Adrenal gland (tissue), 19 donors: ENCODE results near the gene CNTN3. TPM values are rescaled to one million over a fixed set of nuclear protein-coding genes. Genes with fewer than 3 reads are reported as not detected.

Experiments
- DNase-seq, 7 donors: peaks; one replicate each; pipeline ENCODE4 v3.0.0-alpha.2; 2019 to 2020
- H3K27ac ChIP-seq, 5 donors: fragments of 200-600 bp; sonication (generic) in 4 of 5; 1 replicate in 3 of 5; 2 replicates in 2 of 5; pipeline versions ENCODE4 v1.5.1 to v1.8.0; 2016 to 2020; ENCODE audit warnings: mild to moderate bottlenecking in 1 of 5
- H3K27me3 ChIP-seq: fragments of 200-600 bp; 2 replicates; pipeline ENCODE4 v1.8.0; 2021
- H3K36me3 ChIP-seq, 2 donors: fragments of 200-600 bp; replicated peaks in 1 of 2; 1 replicate in 1 of 2; 2 replicates in 1 of 2; pipeline versions ENCODE4 v1.5.1 to v1.8.0; 2018 to 2022
- H3K4me1 ChIP-seq, 2 donors: fragments of 200-600 bp; replicated peaks in 1 of 2; 1 replicate in 1 of 2; 2 replicates in 1 of 2; pipeline versions ENCODE4 v1.5.1 to v1.8.0; 2018 to 2021
- H3K4me3 ChIP-seq, 4 donors: fragments of 200-600 bp; sonication (generic) in 3 of 4; one replicate each; pipeline ENCODE4 v1.5.1; 2016 to 2018
- H3K9me3 ChIP-seq, 3 donors: fragments of 200-600 bp; sonication (generic) in 1 of 3; replicated peaks in 1 of 3; 1 replicate in 2 of 3; 2 replicates in 1 of 3; pipeline versions ENCODE4 v1.5.1 to v1.8.0; 2016 to 2021
- CTCF ChIP-seq, 6 experiments: fragments of 450-650 bp in 4 of 6; fragments of 200-600 bp in 2 of 6; sonication (generic) in 1 of 6; IDR thresholded peaks; 1 replicate in 5 of 6; 2 replicates in 1 of 6; pipeline versions ENCODE4 v1.5.1 to v1.8.0; 2016 to 2021; ENCODE audit warnings: antibody characterized with exemption in 6 of 6, mild to moderate bottlenecking in 2 of 6, moderate library complexity in 1 of 6
- POLR2A ChIP-seq, 2 donors: fragments of 450-650 bp; IDR thresholded peaks; one replicate each; pipeline ENCODE4 v1.6.1; 2017; ENCODE audit warnings: antibody characterized with exemption in 2 of 2, mild to moderate bottlenecking in 2 of 2, moderate library complexity in 1 of 2
- WGBS, 4 donors: extraction: QIAGEN DNeasy Blood & Tissue Kit in 2 of 4; methylation state at CpG; one replicate each; pipeline versions ENCODE4 v1.1.5 to v1.1.7; 2013 to 2017; 5-methylcytosine and 5-hydroxymethylcytosine counted together
- intact Hi-C, 2 donors: fragments of 100-400 bp; cut with DNase I; formaldehyde crosslinking; loops; one replicate each; pipeline versions ENCODE4 v1.14.1 to v1.15.0; 2022 to 2023
- long read RNA-seq, 10 donors: library from polyadenylated mRNA in 3 of 10; unstranded in 2 of 10; stranded (forward) in 1 of 10; transcript quantifications; one replicate each; pipeline ENCODE4 v2.0.0 and lab custom pipeline, GENCODE V29; 2021 to 2026
- polyA plus RNA-seq, 3 donors: library from polyadenylated mRNA; stranded (reverse); fragments of 200-250 nt in 2 of 3; fragments of 350-450 nt in 1 of 3; fragmentation: Illumina TruSeq in 1 of 3; extraction: RNeasy Lipid Tissue Mini Kit (QIAGEN cat#74804) in 1 of 3; gene quantifications; one replicate each; pipeline ENCODE4 v1.2.3, GENCODE V29; 2013 to 2014
- total RNA-seq, 9 donors: library from RNA; depleted of rRNA in 4 of 9; stranded (reverse); fragments of >200 nt in 4 of 9; fragments of 120-200 nt in 1 of 9; fragmentation: NEBNext Ultra II Directional in 1 of 9; extraction: Animal tissue kit (Norgen Biotek cat#: 25700) in 1 of 9; gene quantifications; one replicate each; pipeline versions ENCODE4 v1.1.0 to v1.2.4, GENCODE V29; 2013 to 2023
- donor health status: healthy with polysubstance abuse.
- donor health status: Bipolar disorder and iron deficiency.
- donor health status: DM: yes; HTN: yes; CAD: no.
- donor health status: DM: no; HTN: no; CAD: no.
- donor health status: DM: no; HTN: no; CAD: no.
- donor health status: DM: yes; HTN: yes; CAD: no.

The CNTN3 gene
- total RNA-seq (1 to 10 TPM in 4 of 9 donors, under 1 TPM in 4, not detected in 1; 0.09 to 4.5 (median 1.2) TPM), polyA plus RNA-seq (1 to 10 TPM; 1.3 to 6.3 (median 2.1) TPM)
- long read RNA-seq, donor 1: 0 reads
- long read RNA-seq, donor 2: 0 reads
- long read RNA-seq, donor 3: 0 reads
- long read RNA-seq, donor 4, partial matches to known transcripts: 0 of 1 reads
- long read RNA-seq, donor 4, other reads (novel, unspliced or antisense): 1 of 1 reads
- long read RNA-seq, donor 5, partial matches to known transcripts: 0 of 1 reads
- long read RNA-seq, donor 5, other reads (novel, unspliced or antisense): 1 of 1 reads
- long read RNA-seq, donor 6: 0 reads
- long read RNA-seq, donor 7: 0 reads
- long read RNA-seq, donor 8: 0 reads
- long read RNA-seq, donor 9: 0 reads
- long read RNA-seq, donor 10: 0 reads

DNA sequence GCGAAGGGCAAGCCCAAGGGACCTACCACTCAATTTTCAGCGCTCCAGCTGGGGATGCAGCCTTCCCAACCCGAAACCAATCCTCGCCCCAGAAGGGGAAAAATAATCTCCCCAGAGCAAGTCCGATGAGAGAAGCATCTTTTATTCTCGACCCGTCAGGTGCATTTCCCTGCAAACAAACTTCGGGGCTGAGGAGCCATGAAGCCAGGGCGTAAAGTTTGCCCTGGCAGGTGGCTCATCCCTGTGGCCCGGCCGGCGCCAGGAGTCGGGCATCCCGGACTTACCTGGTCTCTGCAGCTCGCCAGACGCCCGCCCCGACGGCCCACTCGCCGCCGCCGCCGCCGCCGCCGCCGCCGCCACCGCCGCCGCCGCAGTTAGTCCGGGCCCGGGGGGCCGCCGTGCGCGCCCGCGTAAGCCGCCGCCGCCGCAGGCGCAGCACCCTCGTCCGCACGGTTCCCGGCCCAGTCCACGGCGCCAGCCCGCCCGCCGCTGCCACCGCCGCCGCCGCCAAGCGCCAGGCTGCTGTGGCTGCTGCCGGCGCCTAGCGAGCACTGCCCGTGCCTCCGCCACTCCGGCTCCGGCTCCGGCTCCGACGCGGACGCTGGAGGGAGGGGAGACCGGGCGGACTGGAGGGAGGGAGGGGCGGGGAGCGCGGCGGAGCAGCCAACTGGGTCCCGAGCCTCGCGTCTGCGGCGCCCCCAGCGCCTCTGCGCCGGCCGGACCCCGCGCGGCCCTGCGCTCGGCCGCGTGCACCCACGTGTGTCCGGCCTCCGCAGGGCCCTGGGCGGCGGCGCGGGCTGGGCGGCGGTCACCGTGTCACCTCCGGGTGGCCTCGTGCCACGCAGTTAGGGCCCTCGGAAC, at the start of gene CNTN3:
Gene CNTN3 (minus strand): TSS at position 553 of the 861 bp plus-strand sequence. CDS start 93,547 bp downstream, outside the sequence.
- Histone ChIP-seq H3K9me3 (no peaks in the 10 kb centered on the region), H3K36me3 (no peaks in the 10 kb centered on the region), H3K27me3 (peaks cover 7% of the 10 kb centered on the region), H3K4me3 (no peak within 1 kb of the TSS), H3K27ac (no peak within 1 kb of the TSS), H3K4me1 (no peaks in the 10 kb centered on the region)
- intact Hi-C loops: no loop called here
- peak in 2 of 7 donors; percentile 20 to 57 for DNase-seq
- TF ChIP-seq POLR2A (IDR thresholded peaks at IDR 0.05) (no peak), CTCF (IDR thresholded peaks at IDR 0.05) (no peak)
- WGBS, 4 donors: 2 to 7% (median 3%) methylated on average over 3 to 104 of the region's 108 CpGs

DNA sequence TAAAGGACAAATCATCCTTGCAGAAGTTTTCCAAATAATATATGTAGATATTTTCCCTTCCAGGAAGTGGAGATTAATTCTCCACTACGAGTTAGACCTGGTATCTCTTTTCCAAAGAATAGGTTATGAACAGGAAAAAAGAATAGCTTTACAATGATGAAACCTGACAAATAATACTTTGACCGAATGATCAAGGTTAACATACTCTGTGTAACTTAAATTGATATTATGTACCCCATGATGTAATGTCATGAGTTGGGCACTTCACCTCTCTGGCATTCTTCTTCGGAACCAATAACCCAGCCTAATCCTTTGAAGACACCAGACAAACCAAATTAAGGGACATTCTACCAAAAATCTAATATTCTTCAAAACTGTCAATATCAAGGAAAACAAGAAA, 48.7 kb upstream of the CNTN3 start:
- DNase-seq: no peak
- intact Hi-C loops: no loop called here
- no peaks in the 10 kb centered on the region for H3K36me3 ChIP-seq
- H3K9me3 ChIP-seq: no peaks in the 10 kb centered on the region
- H3K4me1 ChIP-seq: no peaks in the 10 kb centered on the region
- TF ChIP-seq CTCF (IDR thresholded peaks at IDR 0.05) (no peak), POLR2A (IDR thresholded peaks at IDR 0.05) (no peak)
- no peak overlapping the region for H3K27ac ChIP-seq
- H3K27me3 ChIP-seq: no peaks in the 10 kb centered on the region
- 71 to 79% (median 75%) methylated on average over 3 of the region's 3 CpGs for WGBS, 4 donors
- no peak overlapping the region for H3K4me3 ChIP-seq

- H3K27me3 ChIP-seq: no peaks in the 10 kb centered on the region
- intact Hi-C loops: no loop called here
- H3K4me1 ChIP-seq: no peaks in the 10 kb centered on the region
- H3K9me3 ChIP-seq: no peaks in the 10 kb centered on the region
- no peak overlapping the region for H3K4me3 ChIP-seq
- H3K36me3 ChIP-seq: no peaks in the 10 kb centered on the region
- no peak for TF ChIP-seq POLR2A (IDR thresholded peaks at IDR 0.05)
- TF ChIP-seq CTCF (IDR thresholded peaks at IDR 0.05): no peak
- no peak overlapping the region for H3K27ac ChIP-seq
- no peak for DNase-seq
Observed at GRCh38 chr3:74661672-74662071, 47.2 kb upstream of the CNTN3 start.

DNA sequence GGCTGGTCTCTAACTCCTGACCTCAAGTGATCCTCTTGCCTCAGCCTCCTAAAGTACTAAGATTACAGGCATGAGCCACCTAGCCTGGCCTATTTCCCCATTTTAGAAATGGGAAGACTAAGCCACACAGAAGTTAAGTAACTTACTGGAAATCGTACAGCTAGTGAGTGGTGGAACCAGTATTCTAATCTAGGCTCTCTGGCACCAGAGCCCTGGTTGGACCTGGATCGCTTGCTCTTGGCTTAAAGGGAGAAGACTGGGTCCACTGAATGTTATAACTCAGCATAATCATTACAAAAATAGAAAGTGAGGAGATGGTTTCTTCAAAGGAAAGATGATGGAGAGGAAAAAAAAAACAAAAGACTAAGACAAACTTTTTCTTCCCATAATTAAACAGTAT, 37.4 kb upstream of the CNTN3 start:
- DNase-seq: no peak
- H3K4me3 ChIP-seq: no peak overlapping the region
- no peaks in the 10 kb centered on the region for H3K9me3 ChIP-seq
- H3K36me3 ChIP-seq: no peaks in the 10 kb centered on the region
- H3K27ac ChIP-seq: no peak overlapping the region
- intact Hi-C loops: no loop called here
- no peaks in the 10 kb centered on the region for H3K27me3 ChIP-seq
- H3K4me1 ChIP-seq: no peaks in the 10 kb centered on the region
- 73 to 84% (median 81%) methylated on average over 2 of the region's 2 CpGs for WGBS, 4 donors
- no peak for TF ChIP-seq POLR2A (IDR thresholded peaks at IDR 0.05)
- no peak for TF ChIP-seq CTCF (IDR thresholded peaks at IDR 0.05)
